ENCODE data around the gene METTL16.

METTL16 gene

DNA sequence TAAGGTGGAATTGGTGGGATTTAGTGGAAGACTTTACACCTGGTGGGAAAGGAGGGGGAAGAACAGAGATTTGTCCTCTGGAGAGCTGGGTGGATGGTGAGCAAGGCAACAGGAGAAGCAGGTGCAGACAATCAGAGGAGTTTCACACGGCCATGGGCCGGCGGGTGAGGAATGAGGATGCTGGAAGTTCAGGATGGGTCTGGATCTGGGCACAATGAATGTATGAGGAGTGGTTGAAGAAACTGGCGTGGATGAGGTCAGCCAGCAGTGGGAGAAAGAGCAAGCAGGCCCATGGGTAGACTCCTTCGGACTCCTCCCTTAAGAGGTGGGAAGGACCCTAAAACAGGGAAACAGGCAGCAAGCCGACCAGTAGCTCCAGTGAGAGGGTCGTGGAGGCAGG, 100.7 kb downstream of the METTL16 start:
- no peak for DNase-seq

DNA sequence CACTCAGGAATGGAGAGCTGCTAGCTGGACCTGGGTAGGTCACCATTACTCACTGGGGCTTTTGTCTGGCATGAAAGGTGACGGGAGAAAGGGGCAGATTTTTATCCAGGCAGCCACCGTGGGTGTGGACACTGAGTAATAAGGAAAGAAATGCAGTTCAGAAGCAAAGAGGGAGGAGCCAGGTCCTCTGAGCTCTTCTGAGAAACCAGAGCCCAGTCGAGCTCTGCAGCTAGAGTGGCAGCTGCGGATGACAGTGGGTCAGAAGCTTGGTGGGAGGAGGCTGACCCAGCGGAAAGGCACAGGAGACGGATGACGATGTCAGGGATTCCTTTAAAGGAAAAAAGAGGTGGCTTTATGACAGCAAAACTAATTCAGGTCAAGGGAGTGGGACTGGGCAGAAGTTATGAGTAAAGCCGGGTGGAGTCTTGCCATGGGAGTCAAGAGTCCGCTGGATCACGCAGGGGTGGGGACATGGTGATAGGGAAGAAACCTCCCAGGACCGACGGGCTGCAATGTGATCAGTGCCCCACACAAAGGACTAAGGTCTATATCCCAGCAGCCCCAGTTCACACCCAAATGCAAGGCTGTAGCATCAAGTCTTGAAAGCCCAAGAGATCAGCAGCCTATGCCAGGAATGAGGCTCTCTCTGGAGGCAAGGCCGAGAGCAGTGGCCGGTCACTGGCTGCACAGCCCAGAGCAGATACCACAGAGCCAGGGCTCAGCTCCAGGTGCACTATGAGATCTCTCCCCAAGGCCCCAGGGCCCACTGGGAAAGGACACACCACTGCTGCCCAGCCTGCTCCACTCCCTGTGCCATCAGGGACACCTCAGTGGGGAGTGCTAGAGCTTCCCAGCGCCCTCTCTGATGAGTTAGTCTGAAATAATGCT, 104.5 kb downstream of the METTL16 start:
- DNase-seq, result peak; percentile 98

DNA sequence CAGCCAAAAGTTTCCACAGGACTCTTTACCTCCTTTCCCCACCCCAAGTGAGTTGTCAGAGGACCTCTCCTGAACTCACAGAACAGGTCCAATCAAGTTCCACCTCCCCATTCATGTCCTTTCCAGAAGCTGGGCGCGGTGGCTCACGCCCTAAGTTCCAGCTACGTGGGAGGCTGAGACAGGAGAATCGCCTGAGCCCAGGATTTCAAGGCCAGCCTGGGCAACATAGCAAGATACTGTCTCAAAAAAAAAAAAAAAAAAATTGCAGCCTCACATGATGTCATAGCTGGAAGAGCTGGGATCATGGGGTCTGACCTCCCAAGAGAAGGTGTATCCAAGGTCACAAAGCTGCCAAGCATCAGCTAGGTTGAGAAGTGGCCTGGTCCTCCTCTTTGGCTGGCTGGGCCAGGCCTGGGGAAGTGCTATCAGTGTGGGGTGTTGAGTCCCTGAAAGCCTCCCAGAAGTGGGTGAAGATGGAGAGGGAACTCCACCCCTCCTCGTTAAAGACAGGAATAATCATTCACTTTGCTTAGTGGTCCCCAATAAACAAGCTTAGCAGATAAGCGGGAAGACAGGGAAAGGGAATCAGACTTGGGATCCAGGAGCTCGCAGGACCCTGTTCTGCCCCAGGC, 105.3 kb downstream of the METTL16 start:
- DNase-seq, result no peak

DNA sequence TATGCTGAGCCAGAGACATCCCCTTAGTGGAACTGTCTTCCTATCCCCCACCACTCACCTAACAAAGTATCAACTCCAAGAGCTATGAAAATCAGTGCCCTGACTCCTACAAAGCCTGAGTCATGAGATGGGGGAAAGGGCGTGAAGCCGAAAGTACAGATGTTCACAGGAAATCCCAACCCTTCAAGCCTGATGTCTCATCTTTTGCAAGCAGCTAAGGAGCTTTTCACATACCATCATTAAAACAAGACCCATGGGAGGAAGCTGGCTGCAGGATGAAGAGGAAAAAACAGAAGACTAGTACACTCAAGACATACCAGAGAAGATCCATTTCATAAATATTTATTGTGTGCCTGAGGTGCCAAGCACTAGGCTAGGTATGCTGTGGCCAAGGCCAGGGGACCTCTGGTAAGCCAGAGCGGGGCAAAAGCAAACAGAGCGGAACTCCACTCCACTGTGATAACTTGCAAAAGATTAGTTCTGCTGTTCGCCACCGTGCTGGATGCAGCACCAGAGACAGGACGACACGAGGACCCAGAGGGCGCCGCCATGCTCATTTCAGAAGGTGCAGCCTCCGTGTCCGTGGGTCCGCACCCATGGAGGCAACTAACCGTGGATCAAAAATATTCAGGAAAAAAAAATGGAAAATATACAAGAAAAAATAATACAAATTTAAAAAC, 106.3 kb downstream of the METTL16 start:
- peak; percentile 91 for DNase-seq

DNA sequence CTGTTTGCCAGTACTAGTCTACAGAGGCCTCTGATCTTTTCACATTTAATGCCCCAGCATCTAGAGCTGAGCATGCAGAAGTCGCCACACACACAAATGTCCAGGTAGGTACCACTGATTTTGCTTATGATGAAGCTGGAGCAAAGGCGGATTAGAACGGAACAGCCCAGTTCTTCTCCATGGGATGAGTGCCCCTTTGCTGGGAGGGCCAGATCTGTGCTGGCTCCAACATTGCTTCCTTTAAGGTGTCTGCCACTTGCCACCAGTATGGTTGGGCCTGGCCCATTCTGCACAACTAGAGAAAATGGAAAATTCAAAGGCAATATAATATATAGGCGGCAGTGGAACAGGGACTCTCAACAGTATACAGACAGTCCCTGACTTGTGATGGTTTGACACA, 108.6 kb downstream of the METTL16 start:
- DNase-seq, result no peak

DNA sequence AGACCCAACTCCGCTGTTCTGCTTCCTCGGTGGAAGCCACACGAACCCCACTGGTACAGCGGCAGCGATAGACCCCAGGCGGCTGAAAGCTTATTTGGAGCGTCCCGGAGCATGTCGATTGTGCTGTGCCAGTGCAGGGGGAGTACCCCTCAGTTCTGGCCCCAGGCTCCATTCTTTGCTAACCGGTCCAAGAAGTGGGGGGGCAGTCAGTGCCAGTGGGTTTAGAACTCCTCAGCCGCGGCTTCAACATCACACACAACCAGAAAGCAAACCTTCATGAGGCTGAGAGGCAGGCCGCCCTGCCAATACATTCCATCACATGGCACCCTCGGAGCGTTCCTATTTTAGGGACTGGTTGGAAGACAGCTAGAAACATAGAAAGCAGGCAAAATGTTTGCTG, 109.1 kb downstream of the METTL16 start:
- DNase-seq, result no peak

DNA sequence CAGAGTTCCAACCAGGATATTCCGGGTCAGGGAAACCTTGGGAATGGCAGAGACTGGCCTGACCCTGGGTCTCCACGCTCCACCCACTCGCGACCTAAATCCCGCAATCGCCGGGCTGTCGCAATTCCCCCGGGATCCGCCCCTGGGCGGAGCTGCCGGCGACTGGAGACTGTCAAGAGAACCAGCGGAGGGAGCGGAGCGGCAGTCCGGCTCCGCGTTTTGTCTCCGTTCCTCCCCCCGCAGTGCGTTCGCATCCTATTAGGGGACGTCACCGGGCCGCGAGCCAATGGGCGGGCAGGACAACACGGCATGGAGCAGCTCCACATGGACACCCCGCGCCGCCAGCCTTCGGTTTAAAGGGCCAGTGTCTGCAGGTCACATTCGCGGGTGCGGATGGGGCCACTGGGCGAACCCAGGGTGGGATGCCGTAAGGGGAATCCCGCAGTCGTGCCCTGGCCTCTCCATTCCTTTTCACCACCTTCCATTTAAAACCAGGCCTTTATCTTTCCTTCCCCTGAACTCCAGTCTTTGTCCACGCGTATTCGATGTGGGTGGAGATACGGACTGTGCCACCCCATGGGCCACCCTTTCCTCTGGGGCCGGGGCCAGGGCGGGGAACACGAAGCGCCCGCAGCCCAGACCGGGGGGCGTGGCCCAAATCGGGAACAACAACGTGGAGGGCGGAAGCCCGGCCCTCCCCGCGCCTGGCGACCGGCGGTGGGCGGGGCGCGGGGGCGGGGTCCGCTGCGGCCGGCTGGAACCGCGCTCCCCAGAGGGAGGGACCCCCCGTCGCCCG, 110.1 kb downstream of the METTL16 start:
- DNase-seq, result peak; percentile 100

DNA sequence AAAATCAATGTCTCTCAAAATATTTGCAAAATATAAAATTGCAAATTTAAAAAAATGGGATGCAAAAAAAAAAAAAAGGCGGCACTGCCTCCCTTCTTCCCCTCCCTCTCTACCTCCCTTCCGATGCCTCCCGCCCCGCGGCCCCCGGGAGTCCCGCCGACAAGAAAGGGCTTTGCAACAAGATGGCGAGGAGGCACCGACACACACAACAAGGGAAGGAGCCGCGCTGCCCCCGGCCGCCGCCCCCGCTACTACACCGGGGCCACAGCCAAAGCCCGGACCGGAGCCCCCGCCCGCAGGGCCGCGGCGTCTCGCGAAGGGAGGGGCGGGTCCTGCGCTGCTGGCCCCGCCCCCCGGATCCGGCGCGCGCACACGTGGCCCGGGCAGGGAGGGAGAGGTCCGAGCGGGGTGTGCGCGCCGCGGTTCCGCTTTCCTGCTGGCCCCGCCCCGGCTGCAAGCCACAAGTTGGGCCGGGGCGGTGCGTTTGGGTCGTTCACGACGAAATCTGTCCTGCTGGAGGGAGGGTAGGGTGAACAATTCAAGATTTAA, 110.7 kb downstream of the METTL16 start, which contains the start of gene MNT:
TSS of gene MNT (minus strand) at position 184 of the 549 bp plus-strand sequence. CDS start 348 bp downstream, outside the sequence.
- peak; percentile 95 for DNase-seq

DNA sequence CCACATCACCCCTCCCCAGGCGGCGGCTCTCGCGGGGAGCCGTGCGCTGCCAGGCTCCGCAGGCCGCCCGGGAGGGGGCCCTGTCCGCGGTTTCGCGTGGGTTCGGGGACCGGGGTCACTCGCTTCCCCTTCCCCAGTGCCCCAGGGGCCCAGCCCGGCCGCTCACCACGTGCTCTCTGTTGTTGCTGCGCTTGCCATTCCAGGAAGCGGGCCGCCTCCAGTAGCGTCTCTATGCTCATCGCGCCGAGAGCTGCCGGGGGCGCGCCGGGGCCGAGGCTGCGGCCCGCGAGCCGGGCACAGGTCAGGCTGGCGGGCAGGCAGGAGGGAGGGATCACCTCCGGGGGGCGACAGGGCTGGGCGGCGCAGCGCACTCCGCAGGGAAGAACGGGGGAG, 111.2 kb downstream of the METTL16 start:
- peak; percentile 60 for DNase-seq

DNA sequence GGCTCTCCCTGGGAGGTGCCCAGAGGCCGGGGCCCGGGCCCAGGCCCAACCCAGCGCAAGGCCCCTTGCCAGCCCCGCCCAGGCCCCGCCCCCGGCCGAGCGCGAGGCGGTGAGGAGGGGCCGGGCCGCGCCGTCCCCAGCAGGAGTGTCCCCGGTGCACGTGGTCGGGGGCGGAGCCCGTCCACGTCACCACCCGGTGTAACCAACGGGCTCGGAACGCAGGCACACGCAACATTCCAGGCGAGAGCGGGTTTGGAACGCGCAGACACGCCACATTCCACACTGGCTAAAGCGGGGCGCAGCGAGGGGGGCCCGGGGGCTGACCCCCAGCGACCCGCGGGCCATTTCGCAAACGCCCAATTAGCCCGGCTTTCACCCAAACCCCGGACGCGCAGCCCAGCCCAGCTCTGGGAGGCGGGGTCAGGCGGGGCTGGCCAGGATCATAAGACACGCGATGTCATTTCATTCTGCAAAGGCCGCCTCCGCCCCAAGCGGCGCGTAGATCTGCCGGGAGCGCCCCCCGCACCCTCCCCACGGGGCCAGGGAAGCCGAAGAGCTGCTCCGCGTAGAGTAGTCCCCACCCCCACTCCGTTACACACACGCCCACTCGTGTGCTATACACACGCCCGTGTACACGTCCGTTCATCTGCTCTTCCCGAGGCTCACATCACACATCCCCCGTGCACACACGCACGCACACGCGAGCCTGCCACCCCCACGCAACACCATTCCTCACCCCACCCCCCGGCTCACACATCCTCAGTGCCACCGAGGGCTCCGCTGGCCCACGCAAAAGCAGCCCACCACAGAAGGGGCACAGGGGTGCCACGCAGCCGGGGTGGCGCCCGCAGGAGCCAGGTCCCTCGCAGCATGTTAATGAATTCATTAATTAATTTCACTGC, 111.9 kb downstream of the METTL16 start:
- peak; percentile 97 for DNase-seq

DNA sequence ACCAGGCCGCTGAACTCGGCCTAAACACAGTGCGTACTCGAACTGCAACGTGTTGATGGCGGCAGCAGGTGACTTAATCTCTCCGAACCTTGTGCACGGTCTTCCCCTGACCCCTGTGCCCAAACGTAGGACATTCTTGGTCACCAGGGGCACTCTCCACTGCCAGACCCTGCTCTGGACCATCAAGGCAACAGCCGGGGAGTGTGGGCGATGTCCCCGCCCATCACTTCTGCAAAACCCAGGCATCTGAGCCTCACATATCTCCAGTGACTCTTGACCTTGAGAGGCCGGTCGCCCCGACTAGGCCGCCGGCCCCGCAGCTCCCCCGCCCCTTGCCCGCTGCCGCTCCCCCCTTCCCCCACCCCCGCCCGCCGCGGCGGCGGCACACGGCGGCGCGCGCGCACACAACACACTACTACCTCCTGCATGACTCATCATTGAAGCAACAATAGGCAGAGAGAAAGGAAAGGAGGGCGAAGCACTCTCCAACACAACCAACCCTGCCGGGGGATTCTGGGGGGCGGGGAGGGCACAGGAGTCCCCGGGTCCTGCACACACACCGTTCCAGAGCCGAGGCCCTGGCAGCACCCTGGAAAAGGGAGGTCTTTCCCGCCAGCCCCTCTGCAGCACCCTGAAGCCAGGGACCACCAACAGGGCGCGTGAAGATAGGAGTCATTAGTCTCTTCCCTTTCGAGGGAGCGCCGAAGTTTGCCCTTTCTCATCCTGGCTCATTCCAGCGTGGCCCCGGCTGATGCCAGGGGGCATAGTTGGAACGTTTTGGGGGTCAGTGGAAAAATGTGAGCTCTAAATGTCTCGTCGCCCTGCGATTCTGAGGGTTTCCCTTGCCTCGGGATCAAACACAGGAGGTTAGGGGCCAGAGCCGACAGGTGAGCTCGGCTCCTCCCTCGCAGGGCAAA, 112.8 kb downstream of the METTL16 start:
- DNase-seq, result peak; percentile 76

DNA sequence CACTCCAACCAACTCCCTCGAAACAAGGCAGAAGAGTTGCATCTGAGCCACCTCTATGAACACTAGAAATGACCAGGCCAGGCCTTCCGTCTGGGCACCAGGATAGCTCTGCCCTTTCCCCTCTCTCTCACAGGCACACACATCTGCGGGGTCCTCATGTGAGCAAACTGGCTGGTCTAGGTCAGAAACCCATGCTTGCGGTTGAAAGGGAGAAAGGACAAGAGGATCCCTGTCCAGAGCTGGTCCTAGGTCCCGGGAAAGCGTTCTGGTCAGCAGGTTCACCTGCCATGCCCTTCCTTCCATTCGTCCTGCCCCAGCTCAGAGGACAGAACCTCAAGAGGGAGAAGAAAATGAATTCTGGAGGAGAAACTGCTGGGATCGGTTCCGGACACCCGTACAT, 113.5 kb downstream of the METTL16 start:
- no peak for DNase-seq

DNA sequence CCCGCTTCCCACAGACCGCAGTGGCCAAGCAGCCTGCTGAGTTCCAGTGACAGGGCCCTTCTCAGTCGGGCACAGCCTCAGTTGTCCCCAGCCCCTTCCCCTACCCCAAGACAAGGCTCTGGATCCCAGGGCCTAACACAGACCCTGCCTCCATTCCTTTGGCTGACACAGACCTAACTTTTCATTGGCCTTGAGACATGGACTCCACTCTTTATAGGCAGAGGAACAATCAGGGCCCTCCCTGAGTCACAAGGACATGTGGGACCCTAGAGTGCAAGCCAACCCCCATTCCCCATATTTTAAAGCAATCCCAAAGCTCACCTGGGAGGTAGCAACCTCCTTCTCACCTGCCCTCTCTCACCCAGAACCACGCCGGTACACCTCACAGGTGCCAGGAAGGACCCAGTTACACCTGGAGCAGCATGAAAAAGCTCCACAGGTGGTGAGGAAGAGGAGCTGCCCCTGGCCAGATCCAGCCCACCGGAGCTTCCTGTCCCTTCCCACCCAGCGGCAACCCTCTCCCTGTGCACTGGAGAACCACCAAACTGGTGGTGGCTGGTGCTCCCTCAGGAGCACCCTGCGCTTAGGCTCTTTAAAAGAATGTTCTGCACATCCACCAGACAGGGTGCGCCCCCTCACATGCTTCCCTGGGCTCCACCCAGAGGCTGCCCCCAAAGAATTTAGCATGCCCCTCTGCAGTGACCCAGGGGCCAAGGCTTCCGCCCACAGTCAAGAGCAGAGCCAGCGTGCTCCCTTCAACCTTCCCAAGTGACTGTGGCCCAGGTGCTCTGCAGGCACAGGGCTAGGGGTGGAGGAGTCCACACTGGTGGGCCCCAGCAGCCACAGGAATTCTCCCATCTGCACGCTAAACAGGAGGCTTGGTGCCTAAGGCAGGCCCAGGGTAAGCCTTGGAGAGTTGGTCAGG, 114.2 kb downstream of the METTL16 start:
- DNase-seq, result no peak

DNA sequence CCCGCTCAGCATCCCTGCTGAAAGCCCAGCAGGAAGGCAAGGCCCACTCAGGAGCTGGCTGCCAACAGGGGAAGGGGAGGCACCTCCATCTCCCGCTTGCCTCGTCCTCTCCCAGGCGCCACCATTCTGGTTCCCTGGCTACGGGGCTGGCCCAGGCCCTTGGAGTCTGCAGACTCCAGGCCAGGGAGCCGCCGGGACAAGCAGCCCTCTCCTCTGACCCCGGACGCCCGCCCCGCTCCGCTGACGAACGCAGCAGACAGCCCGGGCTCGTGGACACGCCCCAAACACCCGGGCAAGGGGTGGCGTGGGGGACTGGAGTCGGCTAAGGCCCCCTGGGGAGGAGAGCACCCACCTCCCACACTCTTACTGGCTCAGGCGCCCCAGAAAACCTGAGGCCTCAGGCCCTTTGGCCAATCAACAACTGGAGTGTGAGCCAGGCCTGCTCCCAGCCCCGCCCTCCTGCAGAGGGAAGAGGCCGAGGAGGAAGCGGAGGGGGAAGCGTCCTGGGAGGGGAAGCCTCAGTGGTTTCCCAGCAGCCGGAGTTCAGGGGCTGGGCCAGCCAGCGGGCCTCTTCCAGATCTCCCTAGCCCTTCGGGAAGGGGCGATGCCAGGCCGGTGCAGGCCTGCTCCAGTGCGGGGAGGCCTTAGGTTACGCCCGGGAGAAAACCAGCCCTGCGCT, 115.0 kb downstream of the METTL16 start:
- peak; percentile 100 for DNase-seq

DNA sequence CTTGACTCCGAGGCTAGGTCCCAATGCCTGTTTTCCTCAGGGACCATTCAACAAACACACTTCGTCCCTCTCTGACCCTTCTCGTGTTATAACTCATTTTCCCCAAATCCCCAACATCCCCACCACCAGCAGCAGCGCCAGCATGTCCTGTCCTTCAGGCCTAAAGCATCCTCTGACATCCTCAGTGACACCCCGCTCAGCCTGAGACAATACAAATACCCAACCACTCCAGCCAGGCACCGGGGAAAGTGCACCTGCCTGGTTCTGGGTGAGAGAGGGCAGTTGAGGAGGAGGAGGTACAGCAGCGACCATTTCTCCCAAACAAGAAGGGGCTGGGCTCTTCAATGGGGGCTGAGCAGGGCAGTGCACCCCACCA, 115.5 kb downstream of the METTL16 start:
- DNase-seq, result no peak

DNA sequence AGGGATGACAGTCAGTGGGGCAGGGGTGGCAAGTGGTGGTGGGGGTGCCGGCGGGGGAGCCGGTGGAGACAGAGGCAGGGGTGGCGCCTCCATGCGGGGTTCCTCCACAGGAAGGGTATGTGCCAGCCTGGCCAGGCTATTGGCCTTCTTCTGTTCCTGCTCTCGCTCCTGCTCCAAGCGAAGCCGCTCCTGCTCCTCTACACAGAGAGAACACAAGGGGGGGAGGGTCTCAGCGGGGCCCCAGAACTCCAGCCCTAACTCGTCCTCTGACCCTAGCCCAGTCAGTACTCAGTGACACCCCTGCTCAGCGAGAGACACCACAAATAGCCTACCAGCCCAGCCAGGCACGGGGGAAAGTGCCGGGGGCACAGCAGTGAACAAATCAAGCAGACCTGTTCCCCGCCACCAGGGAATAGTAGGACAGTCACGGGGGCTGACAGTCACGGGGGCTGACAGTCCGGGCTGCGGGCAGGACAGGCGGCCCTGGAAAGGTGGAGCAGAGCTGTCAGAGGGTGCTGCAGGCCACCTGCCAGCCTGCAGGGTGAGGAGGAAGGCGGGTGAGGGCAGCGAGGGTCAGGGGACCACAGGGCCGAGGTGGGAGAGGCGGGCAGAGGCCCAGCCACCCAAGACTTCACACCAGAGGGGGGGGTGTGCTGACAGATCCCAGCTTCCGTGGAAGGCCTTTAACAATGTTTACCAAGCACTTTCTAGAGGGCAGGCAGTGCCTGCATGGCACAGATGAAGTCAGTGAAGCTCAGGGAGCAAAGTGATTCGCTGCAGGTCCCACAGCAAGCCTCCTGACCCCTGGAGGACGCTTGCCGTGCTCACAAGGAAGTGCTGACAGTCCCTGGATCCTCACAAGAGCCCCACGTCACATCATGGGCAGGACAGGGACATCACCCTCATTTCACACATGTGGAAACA, 116.2 kb downstream of the METTL16 start:
- peak; percentile 38 for DNase-seq

DNA sequence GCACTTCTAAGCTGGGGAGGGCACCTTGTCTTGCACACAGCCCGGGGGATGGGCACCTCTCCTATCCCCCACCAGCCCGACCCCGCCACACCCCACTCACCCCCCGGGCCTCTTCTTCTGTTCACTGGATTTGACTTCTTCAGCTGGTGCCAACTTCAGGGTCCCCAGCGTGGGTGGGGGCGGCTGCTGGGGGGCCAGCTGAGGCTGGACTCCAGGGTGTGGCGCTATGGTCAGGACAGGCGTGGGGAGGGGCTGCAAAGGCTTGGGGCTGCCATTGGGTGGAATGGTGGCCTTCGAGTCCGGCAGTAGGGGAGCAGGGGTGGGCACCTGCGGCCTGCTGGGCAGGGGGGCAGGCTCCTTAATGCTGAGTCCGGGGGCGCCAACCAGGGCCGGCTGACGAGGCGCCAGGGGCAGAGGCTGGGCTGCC, 116.9 kb downstream of the METTL16 start:
- no peak for DNase-seq

Measured in EL (cell line).